Measurements from ENCODE around the gene ATF6.

GRCh38 chr1:161863549-161863948, 97.4 kb downstream of the ATF6 start:
- TF ChIP-seq CTCF (IDR thresholded peaks at IDR 0.05; ENCODE audit: low read depth, low read length, poor library complexity, severe bottlenecking), result no peak
- no peak for TF ChIP-seq EZH2phosphoT487 (IDR thresholded peaks at IDR 0.05; ENCODE audit: borderline replicate concordance, low read length)

Measured in DOHH2 (cell line).